NCI-H345 treated with DMSO at 0.1 percent for 48 hours (cell line): ENCODE measurements around the gene UFL1.

Experiments
- DNase-seq: peaks from one replicate; lab custom pipeline; 2025; ENCODE audit not compliant: unreplicated experiment; lab: John Stamatoyannopoulos, UW

The UFL1 gene

GRCh38 chr6:96571551-96571950, 49.9 kb downstream of the UFL1 start:
- DNase-seq: no peak

GRCh38 chr6:96575359-96575758, 53.8 kb downstream of the UFL1 start:
- no peak for DNase-seq

- no peak for DNase-seq
These were observed 54.6 kb downstream of the UFL1 start for GRCh38 chr6:96576221-96576620.

GRCh38 chr6:96582021-96582420, 60.4 kb downstream of the UFL1 start:
- no peak for DNase-seq

GRCh38 chr6:96582436-96582835, 60.8 kb downstream of the UFL1 start:
- no peak for DNase-seq

- DNase-seq: peak; percentile 72
These were observed 82.8 kb downstream of the UFL1 start for GRCh38 chr6:96604420-96604819.
